IMR-90 (cell line): ENCODE results near the gene DNAJC5. TPM values are rescaled to one million over a fixed set of nuclear protein-coding genes. Genes with fewer than 3 reads are reported as not detected.

ENCODE experiments used
- ATAC-seq: fragments of 200-7000 bp; cut with Tn5 transposase; 2 replicates; pipeline ENCODE4 v1.9.1; 2020; ENCODE audit warnings: low read depth, mild to moderate bottlenecking, moderate library complexity
- BruUV-seq: library from RNA; stranded (reverse); fragments of 400-500 nt; replicated peaks from 2 replicates; lab custom pipeline; 2021; lab: Mats Ljungman, UMichigan
- CTCF ChIA-PET: fragments of 300-600 bp; formaldehyde crosslinking; extraction: SDS; loops from one replicate; lab custom pipeline; 2021; ENCODE audit warnings: antibody characterized with exemption; lab: Yijun Ruan, JAX
- POLR2A ChIA-PET: fragments of 300-600 bp; sonication (Branson Sonifier 250); formaldehyde crosslinking; loops from one replicate; lab custom pipeline; 2022; ENCODE audit warnings: antibody characterized with exemption; ENCODE audit not compliant: unreplicated experiment; lab: Charles Lee
- DNase-seq: peaks from one replicate; pipeline ENCODE4 v3.0.0; 2013
- H2AFZ ChIP-seq: replicated peaks from 2 replicates; pipeline ENCODE3; 2013; ENCODE audit warnings: low read length, mild to moderate bottlenecking; ENCODE audit not compliant: poor library complexity
- H2AK5ac ChIP-seq: 2 replicates; pipeline ENCODE4 v1.6.1; 2013; ENCODE audit warnings: low read depth, low read length, inconsistent platforms
- H2AK9ac ChIP-seq: replicated peaks from 2 replicates; pipeline ENCODE3; 2013; ENCODE audit warnings: mild to moderate bottlenecking, low read depth, low read length, moderate library complexity; ENCODE audit not compliant: poor library complexity
- H2BK120ac ChIP-seq: 2 replicates; pipeline ENCODE4 v1.6.1; 2013; ENCODE audit warnings: low read depth, low read length, inconsistent platforms
- H2BK15ac ChIP-seq: 3 replicates; pipeline ENCODE4 v1.6.1; 2013; ENCODE audit warnings: low read depth, low read length, inconsistent platforms
- H2BK20ac ChIP-seq: 2 replicates; pipeline ENCODE4 v1.6.1; 2013; ENCODE audit warnings: low read depth, mild to moderate bottlenecking, inconsistent platforms, low read length, moderate library complexity
- H2BK5ac ChIP-seq: 2 replicates; pipeline ENCODE4 v1.6.1; 2013; ENCODE audit warnings: mild to moderate bottlenecking, low read depth, low read length, inconsistent platforms; ENCODE audit not compliant: poor library complexity, severe bottlenecking
- H3K14ac ChIP-seq: replicated peaks from 2 replicates; pipeline ENCODE4 v1.6.1; 2013; ENCODE audit warnings: low read depth, low read length, inconsistent platforms
- H3K18ac ChIP-seq: 2 replicates; pipeline ENCODE4 v1.6.1; 2013; ENCODE audit warnings: low read depth, low read length, control low read depth
- H3K23ac ChIP-seq: 2 replicates; pipeline ENCODE4 v1.6.1; 2013; ENCODE audit warnings: low read depth, low read length, inconsistent platforms
- H3K27ac ChIP-seq: 2 replicates; pipeline ENCODE4 v1.5.1; 2013; ENCODE audit warnings: mild to moderate bottlenecking, control low read depth, low read length; ENCODE audit not compliant: insufficient read depth
- H3K27me3 ChIP-seq: 2 replicates; pipeline ENCODE4 v1.6.1; 2013; ENCODE audit warnings: low read length; ENCODE audit not compliant: control insufficient read depth, insufficient read depth
- H3K36me3 ChIP-seq: 2 replicates; pipeline ENCODE4 v1.6.1; 2013; ENCODE audit warnings: low read length, mixed read lengths; ENCODE audit not compliant: control insufficient read depth, insufficient read depth
- H3K4ac ChIP-seq: 2 replicates; pipeline ENCODE4 v1.6.1; 2013; ENCODE audit warnings: low read depth, low read length, inconsistent platforms
- H3K4me1 ChIP-seq: 2 replicates; pipeline ENCODE4 v1.6.1; 2013; ENCODE audit warnings: low read length, mixed read lengths; ENCODE audit not compliant: control insufficient read depth, insufficient read depth
- H3K4me2 ChIP-seq: 2 replicates; pipeline ENCODE4 v1.6.1; 2013; ENCODE audit warnings: low read depth, mild to moderate bottlenecking, control low read depth, low read length, moderate library complexity
- H3K4me3 ChIP-seq: 2 replicates; pipeline ENCODE4 v1.5.1; 2013; ENCODE audit warnings: low read depth, mild to moderate bottlenecking, control low read depth, low read length, moderate library complexity; ENCODE audit not compliant: insufficient read depth
- H3K56ac ChIP-seq: 2 replicates; pipeline ENCODE4 v1.6.1; 2013; ENCODE audit warnings: low read length, inconsistent platforms; ENCODE audit not compliant: insufficient read depth; ENCODE audit errors: extremely low read depth
- H3K79me1 ChIP-seq, 2 experiments: 2 replicates each; pipeline ENCODE4 v1.6.1; 2013; ENCODE audit warnings: low read length in 2 of 2, inconsistent platforms in 1 of 2, low read depth in 1 of 2
- H3K9ac ChIP-seq: 2 replicates; pipeline ENCODE4 v1.6.1; 2013; ENCODE audit warnings: low read depth, low read length, control low read depth
- H3K9me1 ChIP-seq: 2 replicates; pipeline ENCODE4 v1.6.1; 2013; ENCODE audit warnings: low read length, inconsistent platforms; ENCODE audit not compliant: insufficient read depth
- H3K9me3 ChIP-seq: 2 replicates; pipeline ENCODE4 v1.6.1; 2013; ENCODE audit warnings: low read length; ENCODE audit not compliant: control insufficient read depth, insufficient read depth
- H4K20me1 ChIP-seq: 2 replicates; pipeline ENCODE4 v1.6.1; 2013; ENCODE audit warnings: low read length, inconsistent platforms; ENCODE audit not compliant: insufficient read depth
- H4K5ac ChIP-seq: 2 replicates; pipeline ENCODE4 v1.6.1; 2013; ENCODE audit warnings: mild to moderate bottlenecking, low read depth, low read length, control low read depth
- H4K8ac ChIP-seq, 2 experiments: 2 replicates each; pipeline ENCODE4 v1.6.1; 2013; ENCODE audit warnings: low read depth in 2 of 2, low read length in 2 of 2, control low read depth in 1 of 2, inconsistent platforms in 1 of 2
- H4K91ac ChIP-seq: 2 replicates; pipeline ENCODE4 v1.6.1; 2013; ENCODE audit warnings: low read depth, low read length, inconsistent platforms; ENCODE audit not compliant: insufficient read depth
- CEBPB ChIP-seq: IDR thresholded peaks from 2 replicates; pipeline ENCODE4 v1.6.1; 2012; ENCODE audit warnings: low read depth, low read length, improper control_type of control experiment
- CHD1 ChIP-seq: IDR thresholded peaks from 2 replicates; pipeline ENCODE4 v1.6.1; 2012; ENCODE audit warnings: low read depth, low read length, improper control_type of control experiment
- CTCF ChIP-seq: conservative IDR thresholded peaks from 2 replicates; pipeline ENCODE4 v1.5.1; 2012; ENCODE audit warnings: mild to moderate bottlenecking, low read depth, low read length, improper control_type of control experiment
- ELK1 ChIP-seq: fragments of 150-350 bp; IDR thresholded peaks from 2 replicates; pipeline ENCODE4 v1.6.1; 2016; ENCODE audit warnings: low read depth, mild to moderate bottlenecking, low read length, moderate library complexity, borderline replicate concordance
- FOS ChIP-seq: fragments of 150-350 bp; IDR thresholded peaks from 2 replicates; pipeline ENCODE4 v1.6.1; 2016; ENCODE audit warnings: low read depth, low read length
- MAFK ChIP-seq: IDR thresholded peaks from 2 replicates; pipeline ENCODE4 v1.6.1; 2012; ENCODE audit warnings: low read depth, low read length, improper control_type of control experiment
- MAZ ChIP-seq: IDR thresholded peaks from 2 replicates; pipeline ENCODE4 v1.6.1; 2012; ENCODE audit warnings: low read depth, mild to moderate bottlenecking, low read length, improper control_type of control experiment, moderate library complexity, borderline replicate concordance
- MXI1 ChIP-seq: IDR thresholded peaks from 2 replicates; pipeline ENCODE4 v1.6.1; 2012; ENCODE audit warnings: low read depth, mild to moderate bottlenecking, low read length, moderate library complexity, borderline replicate concordance
- NFE2L2 ChIP-seq: fragments of 150-350 bp; IDR thresholded peaks from 2 replicates; pipeline ENCODE4 v1.6.1; 2016; ENCODE audit warnings: low read depth, mild to moderate bottlenecking, low read length
- POLR2A ChIP-seq: IDR thresholded peaks from 2 replicates; pipeline ENCODE4 v1.6.1; 2012; ENCODE audit warnings: mild to moderate bottlenecking, low read depth, low read length
- RAD21 ChIP-seq: IDR thresholded peaks from 2 replicates; pipeline ENCODE4 v1.6.1; 2012; ENCODE audit warnings: low read length, improper control_type of control experiment
- RCOR1 ChIP-seq: IDR thresholded peaks from 2 replicates; pipeline ENCODE4 v1.6.1; 2012; ENCODE audit warnings: mild to moderate bottlenecking, low read length, improper control_type of control experiment; ENCODE audit not compliant: insufficient replicate concordance
- SMC3 ChIP-seq: fragments of 150-350 bp; IDR thresholded peaks from 2 replicates; pipeline ENCODE4 v1.6.1; 2016; ENCODE audit warnings: low read depth, mild to moderate bottlenecking, antibody characterized with exemption, low read length, moderate library complexity
- WGBS, 2 experiments: methylation state at CpG; one replicate each; pipeline versions ENCODE4 v1.1.5 to v1.1.7; 2013; ENCODE audit warnings: missing lambda C conversion rate in 2 of 2; ENCODE audit not compliant: insufficient read length in 1 of 2; ENCODE audit errors: extremely low coverage in 2 of 2; 5-methylcytosine and 5-hydroxymethylcytosine counted together
- dilution Hi-C: fragments of 300-500 bp; cut with HindIII; formaldehyde crosslinking; loops from one replicate; pipeline ENCODE4 v1.14.3; 2018; ENCODE audit warnings: low sequenced_read_pairs; ENCODE audit not compliant: unreplicated experiment
- in situ Hi-C: fragments of 300-500 bp; cut with MboI; formaldehyde crosslinking; loops from 3 replicates; pipeline ENCODE4 v1.14.3; 2019; ENCODE audit warnings: low sequenced_read_pairs, inconsistent platforms, mixed read lengths
- intact Hi-C: fragments of 100-400 bp; cut with micrococcal nuclease; formaldehyde crosslinking; loops from 2 replicates; pipeline ENCODE4 v1.10.0; 2022
- polyA plus RNA-seq, 3 experiments: library from polyadenylated mRNA; depleted of rRNA; stranded (reverse); fragments of >200 nt; gene quantifications; 2 replicates each; pipeline ENCODE4 v1.2.3, GENCODE V29; 2012; ENCODE audit warnings: low replicate concordance in 1 of 3
- total RNA-seq: library from RNA; depleted of rRNA; stranded (reverse); fragments of >200 nt; gene quantifications from 2 replicates; pipeline ENCODE4 v1.2.3, GENCODE V29; 2012

Gene DNAJC5
- total and polyA plus RNA-seq, 2 of the 4 experiments (the other 2 are of a cell fraction) = 35.6 to 45.2 TPM

GRCh38 chr20:63966172-63966943 is 71.4 kb downstream of the DNAJC5 start:
- no peak overlapping the region for H3K27ac ChIP-seq
- no peak for DNase-seq
- no peak overlapping the region for H3K18ac ChIP-seq
- H2AFZ ChIP-seq = no peak overlapping the region
- ChIA-PET CTCF (no interaction called here), POLR2A (no interaction called here)
- H3K9me3 ChIP-seq = no peaks in the 10 kb centered on the region
- no peak overlapping the region for H3K9ac ChIP-seq
- H3K23ac ChIP-seq = no peak overlapping the region
- no peaks in the 10 kb centered on the region; the same call in 1 of the 2 replicates for H4K20me1 ChIP-seq
- peaks cover 50% of the 10 kb centered on the region for H3K36me3 ChIP-seq
- no peak overlapping the region for H2BK15ac ChIP-seq
- TSS peak; percentile 65 for BruUV-seq
- no peak overlapping the region for H2BK120ac ChIP-seq
- H3K9me1 ChIP-seq = peaks cover 3% of the 10 kb centered on the region; the same call in 1 of the 2 replicates
- H4K5ac ChIP-seq = no peak overlapping the region
- no peak overlapping the region for H2BK20ac ChIP-seq
- H4K91ac ChIP-seq = no peak overlapping the region
- no peak overlapping the region for H3K4me3 ChIP-seq
- dilution Hi-C loops (no loop called here), intact Hi-C loops (no loop called here), in situ Hi-C loops (no loop called here)
- H3K4me1 ChIP-seq = peaks cover 7% of the 10 kb centered on the region
- H3K56ac ChIP-seq = no peak overlapping the region
- TF ChIP-seq ELK1 = no peak
- TF ChIP-seq POLR2A = no peak
- no peak for TF ChIP-seq SMC3
- no peak for TF ChIP-seq MXI1
- TF ChIP-seq RAD21 = no peak
- no peak for TF ChIP-seq CHD1
- no peak for TF ChIP-seq MAZ
- no peak for TF ChIP-seq CTCF
- no peak for TF ChIP-seq MAFK
- TF ChIP-seq FOS = no peak
- no peak for TF ChIP-seq RCOR1
- no peak for TF ChIP-seq NFE2L2
- no peak for TF ChIP-seq CEBPB
- H4K8ac ChIP-seq = no peak overlapping the region
- no peak overlapping the region for H3K4ac ChIP-seq
- H2BK5ac ChIP-seq = no peak overlapping the region
- no peak for ATAC-seq
- no peak overlapping the region for H3K14ac ChIP-seq
- H2AK5ac ChIP-seq = no peak overlapping the region
- H3K79me1 ChIP-seq = peaks cover 12 to 25% of the 10 kb centered on the region in 2 experiments
- 100% methylated on average over 14 of the region's 27 CpGs; no CpG with 5 or more reads in 1 of the 2 experiments for WGBS, 2 experiments
- no peak overlapping the region for H3K4me2 ChIP-seq
- no peaks in the 10 kb centered on the region for H3K27me3 ChIP-seq
- peak overlapping the region; percentile 9 for H2AK9ac ChIP-seq
